SK-N-SH treated with all-trans-retinoic acid at 6 μM for 48 hours (cell line): ENCODE results near the gene MRPS9.

Experiments
- ATAC-seq: fragments of 200-7000 bp; cut with Tn5 transposase; 3 replicates; pipeline ENCODE4 v1.9.1; 2020; ENCODE audit warnings: mild to moderate bottlenecking, moderate library complexity
- ARNTL ChIP-seq: fragments of 450-650 bp; formaldehyde crosslinking; IDR thresholded peaks from 2 replicates; pipeline ENCODE4 v1.5.0; 2020; ENCODE audit warnings: low read depth, mild to moderate bottlenecking, moderate library complexity, borderline replicate concordance
- BACH2 ChIP-seq: fragments of 250-450 bp; sonication (Bioruptor Pico); IDR thresholded peaks from 2 replicates; pipeline ENCODE4 v1.9.0; 2021; ENCODE audit warnings: mild to moderate bottlenecking, borderline replicate concordance
- ESRRG ChIP-seq: fragments of 250-450 bp; sonication (Bioruptor Pico); IDR thresholded peaks from 2 replicates; pipeline ENCODE4 v1.6.1; 2021; ENCODE audit warnings: mild to moderate bottlenecking
- ISL1 ChIP-seq: fragments of 250-450 bp; sonication (Bioruptor Pico); IDR thresholded peaks from 2 replicates; pipeline ENCODE4 v2.1.2; 2022; ENCODE audit warnings: mild to moderate bottlenecking, moderate library complexity
- OSR1 ChIP-seq: fragments of 250-450 bp; sonication (Bioruptor Pico); IDR thresholded peaks from 2 replicates; pipeline ENCODE4 v1.8.0; 2022; ENCODE audit warnings: moderate library complexity, mild to moderate bottlenecking, inconsistent platforms
- PATZ1 ChIP-seq: fragments of 250-450 bp; sonication (Bioruptor Pico); IDR thresholded peaks from 2 replicates; pipeline ENCODE4 v1.8.0; 2020; ENCODE audit warnings: mild to moderate bottlenecking, moderate library complexity, borderline replicate concordance
- PPARA ChIP-seq: fragments of 250-450 bp; sonication (Bioruptor Pico); IDR thresholded peaks from 2 replicates; pipeline ENCODE4 v1.5.0; 2020; ENCODE audit warnings: mild to moderate bottlenecking, borderline replicate concordance
- RARB ChIP-seq: fragments of 250-450 bp; sonication (Bioruptor Pico); IDR thresholded peaks from 2 replicates; pipeline ENCODE4 v1.8.0; 2021; ENCODE audit warnings: mild to moderate bottlenecking, moderate library complexity
- SNAI2 ChIP-seq: fragments of 250-450 bp; sonication (Bioruptor Pico); IDR thresholded peaks from 2 replicates; pipeline ENCODE4 v1.5.0; 2020; ENCODE audit warnings: mild to moderate bottlenecking, moderate library complexity
- TCF4 ChIP-seq: fragments of 250-450 bp; sonication (Bioruptor Pico); IDR thresholded peaks from 2 replicates; pipeline ENCODE4 v1.8.0; 2021; ENCODE audit warnings: mild to moderate bottlenecking, moderate library complexity, borderline replicate concordance
- TOX ChIP-seq: fragments of 250-450 bp; sonication (Bioruptor Pico); IDR thresholded peaks from 2 replicates; pipeline ENCODE4 v1.8.0; 2021; ENCODE audit warnings: mild to moderate bottlenecking, moderate library complexity, borderline replicate concordance
- ZC3H10 ChIP-seq: fragments of 250-450 bp; sonication (Bioruptor Pico); IDR thresholded peaks from 2 replicates; pipeline ENCODE4 v1.5.1; 2021; ENCODE audit warnings: mild to moderate bottlenecking, moderate library complexity
- ZFP3 ChIP-seq: fragments of 250-450 bp; sonication (Bioruptor Pico); IDR thresholded peaks from 2 replicates; pipeline ENCODE4 v1.5.0; 2020; ENCODE audit warnings: mild to moderate bottlenecking, moderate library complexity
- ZFP30 ChIP-seq: fragments of 450-650 bp; formaldehyde crosslinking; IDR thresholded peaks from 2 replicates; pipeline ENCODE4 v1.5.0; 2022; ENCODE audit warnings: mild to moderate bottlenecking, moderate library complexity
- ZNF565 ChIP-seq: fragments of 450-650 bp; formaldehyde crosslinking; conservative IDR thresholded peaks from 2 replicates; pipeline ENCODE4 v1.5.0; 2020; ENCODE audit warnings: low read depth, mild to moderate bottlenecking, moderate library complexity
- ZNF70 ChIP-seq: fragments of 450-650 bp; formaldehyde crosslinking; IDR thresholded peaks from 2 replicates; pipeline ENCODE4 v1.5.0; 2020; ENCODE audit warnings: mild to moderate bottlenecking, moderate library complexity
- ZNF8 ChIP-seq: fragments of 450-650 bp; formaldehyde crosslinking; IDR thresholded peaks from 2 replicates; pipeline ENCODE4 v1.5.0; 2020; ENCODE audit warnings: mild to moderate bottlenecking, moderate library complexity
- TF ChIP-seq, protein P1 (sequence below): fragments of 250-450 bp; sonication (Bioruptor Pico); IDR thresholded peaks from 2 replicates; pipeline ENCODE4 v1.5.1; 2021; ENCODE audit warnings: mild to moderate bottlenecking, moderate library complexity
- TF ChIP-seq, protein P2 (sequence below): fragments of 250-450 bp; sonication (Bioruptor Pico); IDR thresholded peaks from 2 replicates; pipeline ENCODE4 v1.8.0; 2021; ENCODE audit warnings: low read depth, mild to moderate bottlenecking, moderate library complexity, borderline replicate concordance
- TF ChIP-seq, protein P3 (sequence below): fragments of 250-450 bp; sonication (Bioruptor Pico); IDR thresholded peaks from 2 replicates; pipeline ENCODE4 v1.5.0; 2020; ENCODE audit warnings: mild to moderate bottlenecking, moderate library complexity
- TF ChIP-seq, protein P4 (sequence below): fragments of 250-450 bp; sonication (Bioruptor Pico); IDR thresholded peaks from 2 replicates; pipeline ENCODE4 v1.5.1; 2020; ENCODE audit warnings: low read depth, mild to moderate bottlenecking, moderate library complexity

MRPS9 gene

DNA sequence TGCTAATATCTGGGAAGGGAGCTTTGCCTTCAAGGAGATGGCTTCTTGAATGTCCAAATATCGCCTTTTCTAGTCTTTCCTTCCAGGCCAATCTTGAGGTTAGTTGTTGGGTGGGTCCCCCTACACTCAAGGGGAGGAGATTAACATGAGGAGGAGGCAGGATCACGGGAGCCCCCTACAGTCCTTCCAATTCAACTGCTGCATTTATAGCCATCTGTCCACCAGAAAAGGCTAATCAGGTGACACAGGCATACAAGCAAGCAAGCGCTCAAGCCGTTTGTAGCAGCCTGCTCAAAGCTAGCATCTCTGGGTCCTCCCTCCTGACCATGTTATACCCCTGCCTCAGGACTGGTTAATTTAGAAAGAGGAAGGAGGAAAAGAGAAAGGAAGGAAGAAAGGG, 87.6 kb downstream of the MRPS9 start:
- peak; percentile 57; the same call in 2 of the 3 replicates for ATAC-seq
- TF ChIP-seq OSR1 (CRISPR knock-in tag) (no peak), ISL1 (CRISPR knock-in tag) (no peak), TCF4 (CRISPR knock-in tag) (no peak), TOX (no peak), ZFP3 (no peak)
- TF ChIP-seq, protein P1, sequence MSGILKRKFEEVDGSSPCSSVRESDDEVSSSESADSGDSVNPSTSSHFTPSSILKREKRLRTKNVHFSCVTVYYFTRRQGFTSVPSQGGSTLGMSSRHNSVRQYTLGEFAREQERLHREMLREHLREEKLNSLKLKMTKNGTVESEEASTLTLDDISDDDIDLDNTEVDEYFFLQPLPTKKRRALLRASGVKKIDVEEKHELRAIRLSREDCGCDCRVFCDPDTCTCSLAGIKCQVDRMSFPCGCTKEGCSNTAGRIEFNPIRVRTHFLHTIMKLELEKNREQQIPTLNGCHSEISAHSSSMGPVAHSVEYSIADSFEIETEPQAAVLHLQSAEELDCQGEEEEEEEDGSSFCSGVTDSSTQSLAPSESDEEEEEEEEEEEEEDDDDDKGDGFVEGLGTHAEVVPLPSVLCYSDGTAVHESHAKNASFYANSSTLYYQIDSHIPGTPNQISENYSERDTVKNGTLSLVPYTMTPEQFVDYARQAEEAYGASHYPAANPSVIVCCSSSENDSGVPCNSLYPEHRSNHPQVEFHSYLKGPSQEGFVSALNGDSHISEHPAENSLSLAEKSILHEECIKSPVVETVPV (CRISPR knock-in tag) = no peak

- no peak for ATAC-seq
- no peak for TF ChIP-seq ZNF8 (CRISPR knock-in tag)
- no peak for TF ChIP-seq ZFP30 (CRISPR knock-in tag)
- TF ChIP-seq, protein P2, sequence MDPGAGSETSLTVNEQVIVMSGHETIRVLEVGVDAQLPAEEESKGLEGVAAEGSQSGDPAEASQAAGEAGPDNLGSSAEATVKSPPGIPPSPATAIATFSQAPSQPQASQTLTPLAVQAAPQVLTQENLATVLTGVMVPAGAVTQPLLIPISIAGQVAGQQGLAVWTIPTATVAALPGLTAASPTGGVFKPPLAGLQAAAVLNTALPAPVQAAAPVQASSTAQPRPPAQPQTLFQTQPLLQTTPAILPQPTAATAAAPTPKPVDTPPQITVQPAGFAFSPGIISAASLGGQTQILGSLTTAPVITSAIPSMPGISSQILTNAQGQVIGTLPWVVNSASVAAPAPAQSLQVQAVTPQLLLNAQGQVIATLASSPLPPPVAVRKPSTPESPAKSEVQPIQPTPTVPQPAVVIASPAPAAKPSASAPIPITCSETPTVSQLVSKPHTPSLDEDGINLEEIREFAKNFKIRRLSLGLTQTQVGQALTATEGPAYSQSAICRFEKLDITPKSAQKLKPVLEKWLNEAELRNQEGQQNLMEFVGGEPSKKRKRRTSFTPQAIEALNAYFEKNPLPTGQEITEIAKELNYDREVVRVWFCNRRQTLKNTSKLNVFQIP = no peak
- no peak for TF ChIP-seq PATZ1 (CRISPR knock-in tag)
- TF ChIP-seq ZNF70 (CRISPR knock-in tag) = no peak
Measured at GRCh38 chr2:105125920-105126319, 88.1 kb downstream of the MRPS9 start.

GRCh38 chr2:105126336-105126735, 88.5 kb downstream of the MRPS9 start:
- ATAC-seq = no peak
- TF ChIP-seq ESRRG (CRISPR knock-in tag) (no peak), ZC3H10 (no peak), SNAI2 (CRISPR knock-in tag) (no peak), ZNF70 (CRISPR knock-in tag) (no peak), RARB (no peak), ARNTL (CRISPR knock-in tag) (no peak), ZNF8 (CRISPR knock-in tag) (no peak), ZNF565 (CRISPR knock-in tag) (no peak), BACH2 (CRISPR knock-in tag) (no peak), ISL1 (CRISPR knock-in tag) (no peak), TCF4 (CRISPR knock-in tag) (no peak), PATZ1 (CRISPR knock-in tag) (no peak), ZFP3 (no peak), OSR1 (CRISPR knock-in tag) (no peak), PPARA (CRISPR knock-in tag) (no peak)
- TF ChIP-seq, protein P1 (CRISPR knock-in tag) = no peak
- TF ChIP-seq, protein P3, sequence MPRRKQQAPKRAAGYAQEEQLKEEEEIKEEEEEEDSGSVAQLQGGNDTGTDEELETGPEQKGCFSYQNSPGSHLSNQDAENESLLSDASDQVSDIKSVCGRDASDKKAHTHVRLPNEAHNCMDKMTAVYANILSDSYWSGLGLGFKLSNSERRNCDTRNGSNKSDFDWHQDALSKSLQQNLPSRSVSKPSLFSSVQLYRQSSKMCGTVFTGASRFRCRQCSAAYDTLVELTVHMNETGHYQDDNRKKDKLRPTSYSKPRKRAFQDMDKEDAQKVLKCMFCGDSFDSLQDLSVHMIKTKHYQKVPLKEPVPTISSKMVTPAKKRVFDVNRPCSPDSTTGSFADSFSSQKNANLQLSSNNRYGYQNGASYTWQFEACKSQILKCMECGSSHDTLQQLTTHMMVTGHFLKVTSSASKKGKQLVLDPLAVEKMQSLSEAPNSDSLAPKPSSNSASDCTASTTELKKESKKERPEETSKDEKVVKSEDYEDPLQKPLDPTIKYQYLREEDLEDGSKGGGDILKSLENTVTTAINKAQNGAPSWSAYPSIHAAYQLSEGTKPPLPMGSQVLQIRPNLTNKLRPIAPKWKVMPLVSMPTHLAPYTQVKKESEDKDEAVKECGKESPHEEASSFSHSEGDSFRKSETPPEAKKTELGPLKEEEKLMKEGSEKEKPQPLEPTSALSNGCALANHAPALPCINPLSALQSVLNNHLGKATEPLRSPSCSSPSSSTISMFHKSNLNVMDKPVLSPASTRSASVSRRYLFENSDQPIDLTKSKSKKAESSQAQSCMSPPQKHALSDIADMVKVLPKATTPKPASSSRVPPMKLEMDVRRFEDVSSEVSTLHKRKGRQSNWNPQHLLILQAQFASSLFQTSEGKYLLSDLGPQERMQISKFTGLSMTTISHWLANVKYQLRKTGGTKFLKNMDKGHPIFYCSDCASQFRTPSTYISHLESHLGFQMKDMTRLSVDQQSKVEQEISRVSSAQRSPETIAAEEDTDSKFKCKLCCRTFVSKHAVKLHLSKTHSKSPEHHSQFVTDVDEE (CRISPR knock-in tag) = no peak
- TF ChIP-seq, protein P2 = no peak
- TF ChIP-seq, protein P4, sequence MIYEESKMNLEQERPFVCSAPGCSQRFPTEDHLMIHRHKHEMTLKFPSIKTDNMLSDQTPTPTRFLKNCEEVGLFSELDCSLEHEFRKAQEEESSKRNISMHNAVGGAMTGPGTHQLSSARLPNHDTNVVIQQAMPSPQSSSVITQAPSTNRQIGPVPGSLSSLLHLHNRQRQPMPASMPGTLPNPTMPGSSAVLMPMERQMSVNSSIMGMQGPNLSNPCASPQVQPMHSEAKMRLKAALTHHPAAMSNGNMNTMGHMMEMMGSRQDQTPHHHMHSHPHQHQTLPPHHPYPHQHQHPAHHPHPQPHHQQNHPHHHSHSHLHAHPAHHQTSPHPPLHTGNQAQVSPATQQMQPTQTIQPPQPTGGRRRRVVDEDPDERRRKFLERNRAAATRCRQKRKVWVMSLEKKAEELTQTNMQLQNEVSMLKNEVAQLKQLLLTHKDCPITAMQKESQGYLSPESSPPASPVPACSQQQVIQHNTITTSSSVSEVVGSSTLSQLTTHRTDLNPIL (CRISPR knock-in tag) = no peak
